GM19023 (cell line): ENCODE results near the gene ADAMTSL4.

Experiments
- ATAC-seq: cut with Tn5 transposase; IDR thresholded peaks from one replicate; pipeline ENCODE4 v1.9.1; 2021; ENCODE audit warnings: mild to moderate bottlenecking, moderate library complexity; ENCODE audit not compliant: unreplicated experiment

The ADAMTSL4 gene

DNA sequence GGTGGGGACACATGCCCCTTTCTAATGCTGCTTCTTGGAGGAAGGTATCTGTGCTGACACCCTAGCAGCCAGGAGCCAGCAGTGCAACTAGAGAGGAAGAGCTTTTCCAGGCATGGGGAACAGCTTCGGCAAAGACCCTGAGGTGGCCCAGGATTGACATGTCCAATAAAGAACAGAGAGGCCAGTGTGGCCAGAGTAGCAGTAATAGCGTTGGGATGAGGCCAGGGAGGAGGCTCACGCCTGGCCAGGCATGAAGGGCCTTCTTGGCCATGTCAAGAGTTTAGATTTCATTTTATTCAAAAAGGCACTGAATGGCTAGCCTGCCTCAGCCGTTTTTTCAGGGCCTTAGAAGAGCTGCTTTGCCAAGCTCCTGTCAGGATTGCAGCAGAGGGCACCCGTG is 16.3 kb upstream of the ADAMTSL4 start:
- ATAC-seq: no peak

DNA sequence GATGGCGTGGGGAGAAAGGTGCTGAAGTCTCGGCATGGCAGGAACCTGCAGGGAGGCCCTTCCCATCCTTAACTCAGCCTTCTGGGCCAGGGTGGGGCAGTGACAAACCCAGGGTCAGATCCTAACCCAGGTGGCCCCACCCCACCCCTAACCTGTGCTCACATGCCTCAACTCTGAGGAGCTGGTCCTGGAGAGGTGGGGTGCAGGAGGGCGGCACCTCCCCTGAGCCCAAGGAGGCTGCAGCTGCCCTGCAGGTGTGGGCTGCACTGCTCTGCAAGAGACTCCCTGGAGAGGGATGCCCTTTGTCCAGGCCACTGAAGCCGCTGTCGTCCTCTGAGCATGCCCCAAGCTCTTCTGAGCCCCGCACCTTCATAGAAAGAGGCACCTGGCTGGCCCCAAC is 15.2 kb upstream of the ADAMTSL4 start:
- no peak for ATAC-seq

DNA sequence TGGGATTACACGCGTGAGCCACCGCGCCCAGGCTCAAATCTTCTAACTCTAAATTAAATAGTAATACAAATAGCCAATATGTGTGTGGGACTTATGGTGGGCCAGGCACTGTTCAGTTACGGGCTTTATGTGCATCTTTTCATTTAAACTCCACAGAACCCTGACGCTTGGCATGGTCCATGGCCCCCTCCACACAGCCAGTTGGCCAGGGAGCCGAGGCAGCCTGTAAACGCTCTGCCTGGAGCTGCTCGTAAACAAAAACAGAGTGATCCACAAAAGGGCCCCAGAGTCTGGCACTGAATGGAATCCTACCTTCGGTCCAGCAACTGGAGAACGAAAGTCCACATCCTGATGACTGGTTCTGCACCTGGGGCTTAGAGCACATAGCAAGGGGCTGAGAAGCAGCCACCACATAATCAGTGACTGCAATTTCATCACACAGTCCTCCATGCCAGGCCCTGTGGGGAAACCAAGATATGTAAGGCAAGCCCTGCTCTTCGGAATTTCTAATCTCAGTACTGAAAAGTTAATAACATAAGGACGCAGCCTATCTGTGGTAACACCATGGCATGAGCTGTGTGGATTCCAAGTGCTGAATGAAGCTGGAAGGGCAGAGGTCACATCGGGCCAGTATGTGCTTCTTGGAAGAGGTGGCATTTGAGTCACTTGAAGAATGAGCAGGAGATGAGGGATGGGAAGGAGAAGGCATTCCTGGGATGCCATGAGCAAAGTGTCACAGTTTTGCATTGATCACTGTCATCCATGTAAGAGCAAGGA is 13.5 kb upstream of the ADAMTSL4 start:
- ATAC-seq: no peak

DNA sequence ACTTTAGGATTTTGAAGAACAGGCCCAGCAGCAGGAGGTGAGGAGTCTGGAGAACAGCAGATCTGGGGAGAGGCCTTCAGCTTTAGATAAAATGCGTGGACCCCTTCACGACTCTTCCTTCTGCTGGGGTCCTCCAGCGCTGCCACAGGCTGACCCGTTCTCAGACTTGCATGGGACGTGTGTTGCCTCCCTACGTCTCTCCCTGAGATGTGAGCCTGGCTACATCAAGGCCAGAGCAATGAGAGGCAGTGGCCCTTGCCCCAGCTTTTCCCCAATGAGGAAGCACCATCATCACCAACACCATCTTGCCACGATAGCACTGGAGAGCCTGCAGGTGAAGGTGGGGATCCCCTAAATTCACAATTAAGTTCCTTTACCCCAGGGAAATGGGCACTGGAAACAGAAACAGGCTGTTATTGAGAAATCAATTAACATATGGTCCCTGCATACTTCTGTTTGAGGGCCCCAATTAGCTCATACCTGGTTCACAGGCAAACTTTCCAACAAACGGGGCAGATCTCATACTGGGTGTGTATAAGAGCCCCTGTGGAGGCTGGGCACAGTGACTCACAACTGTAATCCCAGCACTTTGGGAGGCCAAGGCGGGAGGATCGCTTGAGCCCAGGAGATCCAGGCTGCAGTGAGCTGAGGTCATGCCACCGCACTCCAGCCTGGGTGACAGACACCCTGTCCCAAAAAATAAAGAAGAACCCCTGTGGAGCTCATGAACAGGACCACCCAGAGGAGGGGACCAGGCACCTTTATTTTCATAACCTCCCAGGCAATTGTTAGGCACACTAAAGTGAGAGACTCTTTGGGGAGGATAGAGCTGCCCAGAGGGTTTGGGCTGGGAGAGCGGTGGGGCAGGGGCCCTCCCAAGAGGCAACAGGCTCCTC is 12.1 kb upstream of the ADAMTSL4 start:
- ATAC-seq: no peak

DNA sequence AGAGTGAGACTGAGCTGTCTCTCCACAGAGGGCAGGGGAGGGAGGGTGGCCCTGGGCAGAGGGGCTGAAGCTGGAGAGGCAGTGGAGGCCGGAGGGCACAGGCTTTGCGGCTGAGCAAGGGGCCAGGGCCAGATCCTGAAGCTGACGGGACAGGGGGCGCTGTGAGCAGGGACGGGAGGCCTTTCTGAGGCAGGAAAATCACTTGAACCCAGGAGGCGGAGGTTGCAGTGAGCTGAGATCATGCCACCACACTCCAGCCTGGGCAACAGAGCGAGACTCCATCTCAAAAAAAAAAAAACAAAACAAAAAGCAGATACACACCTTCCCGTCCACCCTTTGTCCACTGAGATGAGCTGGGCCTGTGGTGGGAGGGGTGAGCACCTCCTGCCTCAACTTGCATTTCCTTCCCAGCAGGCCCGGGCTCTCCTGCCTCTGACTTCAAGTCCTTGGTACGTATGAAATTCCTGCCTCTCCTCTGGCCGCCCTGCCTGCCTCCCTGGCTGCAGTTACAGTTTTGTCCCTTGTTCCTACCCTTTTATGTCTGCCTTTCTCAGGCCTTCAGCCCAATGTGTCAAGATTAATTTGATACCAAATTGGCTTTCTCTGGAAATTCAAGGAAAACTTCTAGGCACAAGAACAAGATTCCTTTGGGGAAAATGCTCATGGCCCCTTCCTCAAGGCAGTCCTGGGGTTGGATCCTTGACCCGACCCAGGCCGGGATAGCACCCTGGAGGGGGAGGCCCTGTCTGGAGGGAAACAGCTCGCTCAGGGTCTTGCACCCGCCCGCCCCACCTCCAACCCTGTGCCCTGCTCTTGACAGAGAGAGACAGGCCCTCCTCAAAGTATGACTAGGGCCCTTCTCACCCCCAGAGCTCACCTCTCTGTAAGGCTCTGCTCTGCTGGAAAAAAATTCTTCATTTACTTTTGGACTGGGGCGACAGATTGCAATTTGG is 11.2 kb upstream of the ADAMTSL4 start:
- no peak for ATAC-seq

DNA sequence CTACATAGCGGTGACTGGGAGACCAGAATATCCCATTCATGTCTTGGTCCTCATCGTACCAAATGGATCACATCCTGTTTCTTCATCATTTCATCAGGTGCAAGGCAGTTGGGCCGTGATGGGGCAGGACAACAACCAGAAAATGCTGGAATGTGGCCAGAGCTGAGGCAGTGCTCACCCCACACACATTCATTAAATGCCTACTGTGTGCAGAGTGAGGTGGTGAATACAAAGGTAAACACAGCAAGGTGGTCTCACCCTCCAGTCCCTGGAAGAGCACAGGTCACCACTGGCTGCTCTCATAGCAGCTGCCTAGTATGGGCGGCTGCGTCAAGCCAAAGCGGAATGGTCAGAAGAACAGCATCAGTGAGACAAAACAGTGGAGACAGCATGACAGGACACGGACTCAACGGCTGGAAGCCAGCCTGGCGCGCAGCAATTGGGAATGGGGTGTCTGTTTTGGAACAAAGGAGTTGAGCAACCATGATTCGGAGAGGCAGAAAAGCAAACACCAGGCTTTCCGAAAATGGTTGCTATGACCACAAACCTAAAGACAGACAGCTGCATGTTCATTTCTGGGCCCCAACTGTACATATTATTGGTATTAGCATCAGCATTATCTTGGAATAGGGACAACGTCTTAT is 5.6 kb upstream of the ADAMTSL4 start:
- no peak for ATAC-seq

DNA sequence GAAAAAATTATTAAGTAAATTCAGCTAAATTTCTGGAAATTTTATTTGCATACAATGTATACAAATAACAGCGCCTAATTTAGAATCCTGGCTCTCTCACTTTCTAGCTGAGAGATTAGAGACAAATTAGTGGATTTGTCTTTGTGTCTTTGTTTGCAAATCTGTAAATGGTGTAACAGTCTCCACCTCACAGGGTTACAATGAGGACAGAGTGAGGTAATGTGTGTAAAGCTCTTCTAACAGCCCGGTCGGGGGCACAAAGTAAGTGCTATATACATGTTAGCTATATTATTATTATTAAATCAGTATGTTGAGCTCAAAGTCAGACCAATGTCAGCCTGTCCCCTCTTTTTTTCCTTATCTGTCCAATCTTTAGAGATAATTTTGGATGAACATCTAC is 5.0 kb upstream of the ADAMTSL4 start:
- no peak for ATAC-seq

DNA sequence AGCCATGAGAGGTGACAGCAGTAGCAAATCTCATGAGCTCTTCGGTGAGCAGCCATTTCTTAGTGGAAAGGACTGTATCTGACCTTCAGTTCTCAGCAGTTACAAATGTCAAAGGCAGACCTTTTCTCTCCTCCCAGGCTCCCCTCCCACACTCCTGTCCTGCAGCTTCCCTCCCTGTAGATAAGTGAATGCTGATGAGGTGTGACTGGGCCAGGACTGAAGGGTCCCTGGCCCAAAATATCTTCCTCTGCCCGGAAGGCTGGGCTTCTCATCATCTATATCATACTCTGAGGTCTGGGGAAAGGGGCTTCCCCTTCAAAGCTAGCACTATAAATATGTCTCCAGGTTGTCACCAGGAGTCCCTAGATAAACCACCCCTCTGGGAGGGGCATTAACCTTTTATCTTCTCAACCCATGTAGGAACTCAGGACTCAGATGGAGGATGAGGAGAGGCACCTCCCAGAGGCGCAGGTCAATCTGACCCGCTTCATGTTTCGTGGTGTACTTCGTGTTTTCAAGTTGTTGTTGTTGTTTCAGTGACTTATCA is 3.6 kb upstream of the ADAMTSL4 start:
- no peak for ATAC-seq

DNA sequence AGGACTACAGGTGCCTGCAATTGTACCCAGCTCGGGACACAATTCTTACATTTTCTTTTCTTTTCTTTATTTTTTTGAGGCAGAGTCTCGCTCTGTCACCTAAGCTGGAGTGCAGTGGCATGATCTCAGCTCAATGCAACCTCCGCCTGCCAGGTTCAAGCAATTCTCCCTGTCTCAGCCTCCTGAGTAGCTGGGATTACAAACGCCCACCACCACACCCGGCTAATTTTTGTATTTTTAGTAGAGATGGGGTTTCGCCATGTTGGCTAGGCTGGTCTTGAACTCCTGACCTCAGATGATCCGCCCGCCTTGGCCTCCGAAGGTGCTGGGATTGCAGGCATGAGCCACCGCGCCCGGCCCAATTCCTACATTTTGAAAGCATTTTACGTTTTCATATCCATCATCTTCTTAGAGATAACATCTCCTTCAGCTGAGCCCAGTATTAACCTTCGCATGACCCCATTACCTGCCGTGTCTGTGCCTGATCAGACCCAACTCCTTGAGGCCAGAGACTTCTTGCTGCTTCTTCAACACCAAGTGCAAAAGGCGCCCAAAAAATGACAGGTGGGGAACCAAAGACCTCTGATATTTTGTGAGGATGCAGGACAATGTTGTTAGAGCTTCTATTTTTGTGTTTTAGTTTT is 2.8 kb upstream of the ADAMTSL4 start:
- ATAC-seq: no peak

DNA sequence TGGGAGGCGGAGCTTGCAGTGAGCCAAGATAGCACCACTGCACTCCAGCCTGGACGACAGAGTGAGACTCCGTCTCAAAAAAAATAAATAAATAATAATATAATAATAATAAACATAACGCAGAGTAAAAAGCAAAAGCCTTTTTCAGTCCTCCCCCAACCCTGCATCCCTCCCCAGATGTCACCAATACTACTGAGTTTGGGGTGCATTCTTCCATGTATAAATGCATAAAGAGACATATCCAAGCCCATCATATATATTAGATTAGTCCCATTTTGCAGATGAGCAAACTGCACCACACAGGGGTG is 930 bp upstream of the ADAMTSL4 start:
- ATAC-seq: no peak

DNA sequence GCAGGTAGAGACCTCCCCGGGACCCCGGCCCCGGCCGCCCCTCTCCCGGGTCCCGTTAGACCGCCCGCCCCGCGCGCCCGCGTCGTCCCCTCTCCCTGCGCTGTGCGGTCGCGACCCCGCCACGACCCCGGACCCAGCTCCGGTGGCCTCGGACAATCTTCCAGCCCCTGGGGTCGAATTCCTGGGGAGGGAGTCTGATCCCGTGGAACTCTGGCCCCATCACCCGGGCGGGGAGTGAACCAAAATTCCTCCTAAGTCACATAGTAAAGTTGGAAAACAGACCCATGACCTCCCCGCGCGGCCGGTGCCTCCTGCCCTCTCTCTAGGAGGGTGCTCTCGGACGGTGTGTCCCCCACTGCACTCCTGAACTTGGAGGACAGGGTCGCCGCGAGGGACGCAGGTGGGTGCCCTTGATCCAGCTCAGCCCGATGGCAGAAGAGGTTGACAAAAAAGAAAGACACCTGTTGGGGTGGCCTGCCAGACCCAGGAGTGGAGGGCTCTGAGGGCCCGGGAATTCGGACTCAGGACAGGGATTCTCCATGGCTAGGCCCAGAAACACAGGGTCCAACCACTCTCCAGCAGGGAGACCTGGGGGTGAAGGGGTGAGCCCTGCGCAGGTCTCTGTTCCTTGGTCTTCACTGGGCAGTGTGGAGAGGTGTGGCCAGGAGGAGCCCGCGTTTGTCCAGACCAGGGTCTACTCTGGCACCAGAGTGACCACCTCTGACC is 451 bp downstream of the ADAMTSL4 start:
- ATAC-seq: no peak

DNA sequence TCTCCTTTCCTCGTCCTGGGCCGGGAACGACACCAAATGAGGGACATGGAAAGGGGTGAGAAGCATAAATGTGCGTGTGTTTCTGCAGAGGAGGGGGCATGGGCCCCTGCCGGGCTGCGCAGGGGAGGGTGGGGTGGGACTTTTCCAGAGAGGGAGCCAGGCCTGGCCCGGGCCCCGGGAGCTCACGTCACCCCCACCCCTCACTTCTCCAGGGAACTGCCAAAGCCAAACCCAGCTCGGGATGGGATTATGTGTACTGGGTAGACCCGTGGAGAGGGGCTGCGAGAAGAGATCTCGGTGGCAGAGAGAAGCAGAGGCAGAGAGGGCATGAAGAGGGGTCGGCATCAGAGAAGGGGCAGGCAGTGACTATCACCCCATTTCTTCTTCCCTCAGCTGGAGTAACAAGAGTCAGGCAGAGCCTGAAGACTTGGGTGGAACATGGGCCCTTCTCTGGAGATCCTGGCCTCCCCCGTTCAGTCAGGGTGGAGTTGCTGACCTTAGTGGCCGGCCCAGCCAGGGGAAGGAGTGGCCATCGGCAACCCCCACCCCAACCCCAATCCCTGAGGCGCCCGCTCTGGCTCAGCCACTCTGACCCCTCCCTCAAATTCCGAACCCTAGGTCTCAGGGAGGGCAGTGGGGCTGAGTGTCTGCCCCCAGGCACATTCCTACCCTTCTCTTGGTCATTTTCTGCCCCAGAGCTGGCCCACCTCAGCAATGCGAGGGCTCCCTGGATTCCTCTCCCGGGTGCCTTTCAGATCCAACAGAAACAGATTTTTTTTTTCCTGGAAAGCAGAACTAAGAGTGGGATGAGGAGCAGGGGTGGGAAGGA is 1.2 kb downstream of the ADAMTSL4 start:
- ATAC-seq: no peak

DNA sequence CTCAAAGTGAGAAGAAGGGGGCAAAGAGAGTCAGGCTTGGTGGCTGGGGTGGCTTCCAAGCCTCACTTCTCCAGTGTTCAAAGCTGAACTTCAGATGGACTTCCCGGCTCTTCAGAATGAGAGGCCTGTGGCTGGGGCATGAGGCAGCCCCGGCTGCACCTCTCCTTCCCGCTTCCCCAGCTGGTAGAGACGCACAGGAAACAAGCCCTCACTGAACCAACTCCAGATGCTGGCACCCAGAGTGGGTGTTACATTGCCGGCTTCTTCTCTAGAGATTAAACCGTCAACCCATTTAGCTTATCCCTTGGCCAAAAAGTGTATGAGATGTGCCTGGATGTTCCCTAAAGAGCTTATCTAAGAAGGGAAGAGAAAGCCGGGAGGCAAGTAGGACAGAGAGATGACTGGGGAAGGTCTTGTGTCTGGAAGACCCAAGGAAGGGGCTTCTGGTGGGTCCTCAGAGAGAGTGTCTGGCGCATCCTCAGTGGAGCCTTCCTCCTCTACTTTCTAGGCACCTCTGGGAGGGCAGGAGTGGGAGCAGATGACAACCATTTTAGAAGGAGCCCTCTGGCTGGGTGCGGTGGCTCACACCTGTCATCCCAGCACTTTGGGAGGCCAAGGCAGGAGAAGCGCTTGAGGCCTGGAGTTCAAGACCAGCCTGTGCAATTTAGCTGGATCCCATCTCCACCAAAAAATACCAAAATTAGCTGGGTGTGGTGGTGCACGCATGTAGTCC is 2.0 kb downstream of the ADAMTSL4 start:
- no peak for ATAC-seq

DNA sequence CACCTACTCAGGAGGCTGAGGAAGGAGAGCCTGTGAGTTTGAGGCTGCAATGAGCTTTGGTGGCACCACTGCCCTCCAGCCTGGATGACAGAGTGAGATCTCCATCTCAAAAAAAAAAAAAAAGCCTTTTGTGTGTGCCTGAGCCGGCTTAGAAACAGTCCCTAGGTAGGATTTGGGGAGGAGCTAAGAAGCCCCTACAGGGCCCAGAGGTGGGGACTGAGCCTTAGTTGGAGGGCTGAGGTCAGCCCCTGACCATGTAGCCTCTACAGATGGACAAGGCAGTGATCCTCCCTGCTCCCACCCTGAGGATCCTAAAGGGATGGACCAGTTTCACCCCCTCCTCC is 2.5 kb downstream of the ADAMTSL4 start:
- no peak for ATAC-seq

DNA sequence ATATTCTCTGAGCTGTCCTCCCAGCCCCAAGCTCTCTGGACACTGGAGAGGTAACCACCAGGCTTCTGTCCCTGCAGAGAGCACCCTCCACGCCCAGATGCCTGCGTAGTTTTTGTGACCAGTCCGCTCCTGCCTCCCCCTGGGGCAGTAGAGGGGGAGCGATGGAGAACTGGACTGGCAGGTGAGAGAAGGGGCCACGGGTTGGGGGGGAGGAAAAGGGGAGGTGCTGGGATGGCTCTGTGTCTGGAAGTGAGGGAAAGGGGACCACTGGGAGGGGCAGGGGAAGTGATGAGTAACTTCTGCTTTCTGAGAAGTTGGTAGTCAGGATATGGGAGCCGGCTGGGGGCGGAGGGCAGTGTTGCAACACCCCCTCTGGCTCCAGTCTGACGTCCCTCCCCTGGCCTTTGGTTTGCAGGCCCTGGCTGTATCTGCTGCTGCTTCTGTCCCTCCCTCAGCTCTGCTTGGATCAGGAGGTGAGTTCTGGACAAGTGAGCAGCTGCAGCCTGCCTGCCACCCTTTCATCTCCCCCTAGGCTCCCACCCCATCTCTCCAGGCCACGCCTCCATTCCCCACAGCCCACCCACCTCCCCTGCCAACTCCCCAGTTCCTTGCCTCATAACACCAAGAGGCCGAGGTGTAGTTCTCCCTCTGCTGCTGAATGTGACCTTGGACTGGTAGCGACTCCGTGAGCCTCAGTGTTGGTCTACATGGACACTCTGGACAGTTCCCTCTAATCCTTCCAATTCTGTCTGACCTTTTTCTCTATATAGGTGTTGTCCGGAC is 3.1 kb downstream of the ADAMTSL4 start:
- no peak for ATAC-seq

DNA sequence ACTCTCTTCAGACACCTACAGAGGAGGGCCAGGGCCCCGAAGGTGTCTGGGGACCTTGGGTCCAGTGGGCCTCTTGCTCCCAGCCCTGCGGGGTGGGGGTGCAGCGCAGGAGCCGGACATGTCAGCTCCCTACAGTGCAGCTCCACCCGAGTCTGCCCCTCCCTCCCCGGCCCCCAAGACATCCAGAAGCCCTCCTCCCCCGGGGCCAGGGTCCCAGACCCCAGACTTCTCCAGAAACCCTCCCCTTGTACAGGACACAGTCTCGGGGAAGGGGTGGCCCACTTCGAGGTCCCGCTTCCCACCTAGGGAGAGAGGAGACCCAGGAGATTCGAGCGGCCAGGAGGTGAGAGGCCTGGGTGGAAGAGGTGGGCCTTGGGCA is 3.7 kb downstream of the ADAMTSL4 start:
- ATAC-seq: no peak

DNA sequence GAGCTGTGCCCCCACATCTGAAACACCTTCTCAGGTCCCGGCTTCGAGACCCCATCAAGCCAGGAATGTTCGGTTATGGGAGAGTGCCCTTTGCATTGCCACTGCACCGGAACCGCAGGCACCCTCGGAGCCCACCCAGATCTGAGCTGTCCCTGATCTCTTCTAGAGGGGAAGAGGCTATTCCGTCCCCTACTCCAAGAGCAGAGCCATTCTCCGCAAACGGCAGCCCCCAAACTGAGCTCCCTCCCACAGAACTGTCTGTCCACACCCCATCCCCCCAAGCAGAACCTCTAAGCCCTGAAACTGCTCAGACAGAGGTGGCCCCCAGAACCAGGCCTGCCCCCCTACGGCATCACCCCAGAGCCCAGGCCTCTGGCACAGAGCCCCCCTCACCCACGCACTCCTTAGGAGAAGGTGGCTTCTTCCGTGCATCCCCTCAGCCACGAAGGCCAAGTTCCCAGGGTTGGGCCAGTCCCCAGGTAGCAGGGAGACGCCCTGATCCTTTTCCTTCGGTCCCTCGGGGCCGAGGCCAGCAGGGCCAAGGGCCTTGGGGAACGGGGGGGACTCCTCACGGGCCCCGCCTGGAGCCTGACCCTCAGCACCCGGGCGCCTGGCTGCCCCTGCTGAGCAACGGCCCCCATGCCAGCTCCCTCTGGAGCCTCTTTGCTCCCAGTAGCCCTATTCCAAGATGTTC is 4.3 kb downstream of the ADAMTSL4 start:
- no peak for ATAC-seq
